Fibroblast of skin of abdomen (primary cell): ENCODE measurements around the gene SYVN1.
"Not testable (repeated sequence)": the region's sequence is repeated elsewhere in the genome, so short reads cannot be mapped to it uniquely, and the experiment has no call there.

ENCODE experiments used
- DNase-seq: peaks from one replicate; pipeline ENCODE4 v3.0.0-alpha.2; 2013

The SYVN1 gene

DNA sequence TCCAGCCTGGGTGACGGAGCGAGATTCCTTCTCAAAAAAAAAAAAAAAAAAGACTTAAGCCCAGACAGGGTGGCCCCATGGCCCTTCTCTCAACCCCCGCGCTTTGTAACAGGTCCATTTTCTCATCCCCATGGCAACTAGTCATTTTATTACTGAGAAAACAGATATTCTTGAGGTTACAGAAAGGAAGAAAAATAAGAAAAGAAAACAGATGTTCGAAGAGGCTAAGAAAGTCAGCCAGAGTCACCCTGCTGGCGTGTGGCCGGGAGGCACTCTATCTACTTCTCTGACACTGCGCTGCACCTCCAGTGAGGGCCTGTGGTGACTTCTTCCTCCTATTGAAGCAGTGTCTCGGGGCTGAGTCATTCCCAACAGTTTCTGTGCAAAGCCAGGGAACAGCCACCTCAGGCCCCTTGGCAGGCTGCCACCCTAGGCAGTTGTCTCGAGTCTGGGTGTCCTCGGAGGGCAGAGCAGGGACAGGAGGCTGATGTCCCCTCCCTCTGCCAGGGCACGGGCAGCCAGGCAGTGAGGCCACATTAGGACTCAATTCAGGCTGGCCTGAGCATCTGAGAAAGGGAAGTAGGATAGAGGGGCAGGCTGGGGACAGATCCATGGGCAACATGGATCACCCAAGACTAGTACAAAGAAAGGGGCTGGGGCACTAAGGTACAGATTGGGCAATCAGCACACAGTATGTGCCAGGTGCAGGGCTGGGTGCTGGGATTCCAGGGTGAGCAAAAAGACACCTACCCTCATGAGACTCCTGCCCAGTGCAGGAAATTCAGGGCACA is 16.4 kb upstream of the SYVN1 start:
- peak; percentile 76 for DNase-seq

GRCh38 chr11:65150131-65150508 is 15.8 kb upstream of the SYVN1 start:
- not testable (repeated sequence) for DNase-seq

- DNase-seq: no peak
Observed at GRCh38 chr11:65148657-65149056, 14.3 kb upstream of the SYVN1 start.

DNA sequence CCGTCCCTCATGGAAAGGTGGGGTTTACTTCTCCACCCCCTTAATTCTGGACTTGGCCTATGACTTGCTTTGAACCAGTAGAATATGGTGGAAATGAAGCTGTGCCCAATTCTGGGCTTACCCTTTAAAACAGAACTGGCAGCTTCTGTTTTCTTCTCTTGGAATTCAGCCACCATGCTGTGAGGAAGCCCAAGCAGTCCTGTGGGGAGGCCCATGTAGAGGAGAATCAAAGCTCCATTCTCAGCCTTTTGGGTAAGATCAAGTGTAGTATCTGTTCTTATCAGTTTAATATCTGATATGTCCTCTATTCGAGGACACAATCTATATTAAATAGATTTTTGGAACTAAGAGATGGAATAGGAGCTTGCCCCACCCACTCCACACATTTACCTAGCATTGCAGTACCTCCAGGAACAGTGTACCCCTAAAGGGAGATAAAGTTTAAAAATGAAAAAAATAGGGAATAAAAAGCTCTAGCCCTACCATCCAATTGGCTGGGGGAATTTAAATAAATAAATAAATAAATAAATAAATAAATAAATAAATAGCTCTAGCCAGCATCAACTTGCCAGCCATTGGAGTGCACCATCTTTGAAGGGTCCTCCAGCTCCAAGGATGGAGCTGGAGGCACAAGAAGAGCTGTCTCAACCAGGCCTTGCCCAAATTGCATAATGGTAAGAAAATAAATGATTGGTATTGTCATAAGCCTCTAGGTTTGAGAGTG is 13.2 kb upstream of the SYVN1 start:
- no peak for DNase-seq

GRCh38 chr11:65141896-65142494 is 7.7 kb upstream of the SYVN1 start:
- no peak for DNase-seq

DNA sequence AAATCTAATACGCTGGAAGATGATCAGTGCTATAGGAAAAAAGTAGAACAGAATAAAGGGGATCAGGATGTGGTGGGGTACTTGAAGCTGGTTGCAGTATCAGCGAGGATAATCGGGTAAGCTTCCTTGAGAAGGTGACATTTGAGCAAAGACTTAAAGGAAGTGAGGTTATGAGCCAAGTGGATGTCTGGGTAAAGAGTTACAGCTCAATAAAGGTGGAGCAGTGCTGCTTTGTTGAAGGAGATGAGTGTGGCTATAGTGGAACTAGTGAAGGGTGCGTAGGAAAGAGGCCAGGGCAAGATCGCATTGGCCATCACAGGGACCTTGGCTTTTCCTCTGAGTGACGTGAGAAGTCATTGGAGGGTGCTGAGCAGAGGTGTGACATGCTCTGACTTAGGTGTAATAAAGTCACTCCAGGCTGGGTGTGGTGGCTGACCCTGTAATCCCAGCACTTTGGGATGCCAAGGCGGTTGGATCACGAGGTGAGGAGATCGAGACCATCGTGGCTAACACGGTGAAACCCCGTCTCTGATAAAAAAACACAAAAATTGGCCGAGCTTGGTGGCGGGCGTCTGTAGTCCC is 2.3 kb upstream of the SYVN1 start:
- DNase-seq: no peak

DNA sequence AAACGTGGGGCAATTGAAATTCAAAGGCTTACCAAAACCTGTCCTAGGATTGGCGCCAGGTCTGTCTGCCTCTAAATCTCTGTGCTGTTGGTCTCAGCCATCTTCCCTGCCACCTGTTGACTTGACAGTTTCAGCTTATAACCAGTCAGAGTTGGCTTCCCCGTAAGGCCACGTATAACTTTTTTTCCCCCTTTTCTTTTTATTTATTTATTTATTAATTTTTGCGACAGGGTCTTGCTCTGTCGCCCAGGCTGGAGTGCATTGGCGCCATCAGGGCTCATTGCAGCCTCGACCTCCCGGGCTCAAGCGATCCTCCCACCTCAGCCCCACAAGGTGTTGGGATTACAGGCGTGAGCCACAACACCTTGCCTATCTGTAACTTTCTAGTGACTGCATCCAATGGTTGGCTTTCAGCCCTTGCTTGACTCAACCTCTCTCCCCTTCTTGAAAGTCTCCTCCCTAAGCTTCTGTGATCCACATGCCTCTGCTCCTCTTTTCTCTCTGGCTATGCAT is 1.4 kb upstream of the SYVN1 start:
- no peak for DNase-seq

- peak; percentile 97 for DNase-seq
Observed at GRCh38 chr11:65134952-65135632, 773 bp upstream of the SYVN1 start.

DNA sequence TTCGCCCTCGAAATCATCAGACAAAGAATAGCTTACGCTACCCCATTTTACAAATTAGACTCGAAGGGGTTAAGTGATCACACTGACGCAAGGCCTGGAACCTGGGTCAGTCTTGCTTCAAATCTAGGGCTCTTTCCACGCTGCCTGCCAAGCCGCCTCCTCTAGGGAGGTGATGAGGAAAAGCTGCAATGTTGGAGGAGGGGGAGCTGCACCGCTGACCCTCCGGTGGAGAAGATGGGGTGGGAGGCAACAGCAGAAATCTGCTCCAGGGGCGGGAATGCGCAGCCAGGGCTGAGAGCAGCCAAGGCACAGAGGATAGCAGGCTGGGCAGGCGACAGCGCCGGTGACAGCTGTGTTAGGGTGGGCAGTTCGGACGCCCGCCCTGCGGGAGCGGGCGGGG is 595 bp downstream of the SYVN1 start:
- DNase-seq: no peak

- DNase-seq: no peak
Observed at GRCh38 chr11:65132988-65133700, 1.2 kb downstream of the SYVN1 start.

DNA sequence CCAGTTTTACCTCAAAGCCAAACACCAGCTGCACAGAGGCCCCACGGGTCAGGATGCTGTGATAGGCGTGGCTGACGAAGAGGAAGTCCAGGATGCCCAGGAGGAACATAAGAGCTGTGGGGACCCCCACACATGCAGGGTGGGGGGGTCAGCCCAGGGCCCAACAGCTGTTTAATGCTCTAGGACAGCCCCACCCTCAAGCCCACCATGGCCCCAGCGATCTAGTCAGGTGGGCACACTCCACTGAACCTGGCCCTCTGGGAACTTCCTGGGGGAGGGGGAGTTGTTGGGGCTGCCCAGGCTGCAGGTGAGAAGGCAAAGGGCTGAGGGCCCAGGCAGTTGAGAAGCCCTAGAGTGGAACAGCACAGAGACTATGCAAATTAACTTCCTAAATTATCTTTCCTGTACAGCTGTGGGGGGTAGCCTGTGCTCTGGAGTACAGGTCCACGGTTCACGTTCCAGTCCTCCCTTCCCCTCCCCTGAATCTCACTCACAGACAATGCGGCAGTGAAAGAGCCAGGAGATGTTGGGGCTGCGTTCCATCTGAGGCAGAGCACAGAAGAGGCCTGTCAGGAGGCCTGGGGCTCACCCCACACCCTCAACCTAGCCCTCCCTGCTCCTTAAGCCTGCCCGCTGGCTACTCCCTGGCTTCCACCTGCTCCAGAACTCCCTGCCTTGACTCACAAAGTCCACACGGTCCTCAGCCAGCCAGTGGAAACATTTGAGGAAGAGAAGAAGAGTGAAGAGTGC is 1.9 kb downstream of the SYVN1 start:
- DNase-seq: no peak

DNA sequence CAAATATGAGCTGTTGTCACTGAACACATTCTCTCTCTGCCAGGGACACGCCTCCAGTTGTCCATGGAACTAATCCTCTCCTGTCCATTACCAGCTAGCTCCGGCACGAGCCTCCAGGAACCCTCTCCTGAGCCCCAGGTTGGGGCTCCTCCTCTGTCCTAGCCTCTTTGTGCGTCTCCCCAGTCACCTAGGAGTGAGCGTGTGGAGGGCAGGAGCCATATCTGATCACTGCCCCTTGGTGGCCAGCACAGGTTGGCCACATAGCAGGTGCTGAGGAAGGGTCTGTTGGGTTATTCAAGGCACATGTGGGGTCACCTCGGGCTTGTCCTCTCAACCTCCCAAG is 2.5 kb downstream of the SYVN1 start:
- no peak for DNase-seq

- DNase-seq: no peak
Observed at GRCh38 chr11:65131417-65131776, 2.9 kb downstream of the SYVN1 start.

- DNase-seq: no peak
Observed at GRCh38 chr11:65130631-65131416, 3.5 kb downstream of the SYVN1 start.

- DNase-seq: no peak
Observed at GRCh38 chr11:65129649-65130441, 4.5 kb downstream of the SYVN1 start.

DNA sequence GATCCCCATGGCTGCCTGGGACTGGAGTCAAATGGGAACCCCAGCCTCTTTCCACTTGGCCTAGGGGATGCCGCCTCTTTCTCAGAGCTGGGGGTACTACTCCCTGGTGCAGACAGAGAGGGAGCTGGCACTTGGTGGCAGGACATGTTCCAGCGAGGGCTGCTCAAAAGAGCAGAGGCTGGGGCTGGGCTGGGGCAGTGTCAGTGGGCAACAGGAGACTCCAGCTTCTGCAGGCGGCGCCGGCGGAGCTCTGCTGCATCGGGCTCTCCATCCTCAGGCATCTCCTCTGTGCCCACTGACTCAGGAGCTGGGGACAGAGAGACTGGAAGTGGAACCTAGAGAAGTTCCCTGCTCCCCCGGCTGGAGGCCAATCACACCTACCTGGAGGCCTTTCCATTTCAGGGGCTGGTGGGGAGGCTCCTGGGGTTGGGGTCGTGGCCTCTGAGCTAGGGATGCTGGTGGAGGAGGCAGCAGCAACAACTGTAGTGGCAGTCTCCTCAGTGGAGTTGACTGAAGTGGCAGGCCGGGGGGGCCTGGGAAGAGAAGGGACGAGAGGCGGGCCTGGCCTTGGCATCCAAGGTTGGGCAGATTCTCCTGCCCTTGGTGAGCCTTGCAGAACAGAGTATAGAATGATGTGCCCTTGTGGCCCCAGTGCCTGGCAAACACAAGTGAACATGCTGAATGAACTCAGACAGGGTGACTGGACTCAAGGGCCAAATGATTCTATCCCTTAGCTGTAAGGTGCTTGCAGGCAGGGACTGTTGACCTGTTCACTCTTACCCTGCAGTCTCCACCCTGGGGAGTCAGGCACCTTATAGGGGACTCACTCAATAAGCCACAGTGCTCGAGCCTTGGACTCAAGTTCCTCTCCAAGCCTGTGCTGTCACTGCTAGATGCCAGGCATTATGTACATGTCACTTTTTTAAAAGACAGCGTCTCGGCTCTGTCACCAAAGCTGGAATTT is 5.9 kb downstream of the SYVN1 start:
- DNase-seq: no peak

GRCh38 chr11:65127473-65128181 is 6.7 kb downstream of the SYVN1 start:
- no peak for DNase-seq
